ENCODE results near the gene LDLRAP1.

LDLRAP1 gene

DNA sequence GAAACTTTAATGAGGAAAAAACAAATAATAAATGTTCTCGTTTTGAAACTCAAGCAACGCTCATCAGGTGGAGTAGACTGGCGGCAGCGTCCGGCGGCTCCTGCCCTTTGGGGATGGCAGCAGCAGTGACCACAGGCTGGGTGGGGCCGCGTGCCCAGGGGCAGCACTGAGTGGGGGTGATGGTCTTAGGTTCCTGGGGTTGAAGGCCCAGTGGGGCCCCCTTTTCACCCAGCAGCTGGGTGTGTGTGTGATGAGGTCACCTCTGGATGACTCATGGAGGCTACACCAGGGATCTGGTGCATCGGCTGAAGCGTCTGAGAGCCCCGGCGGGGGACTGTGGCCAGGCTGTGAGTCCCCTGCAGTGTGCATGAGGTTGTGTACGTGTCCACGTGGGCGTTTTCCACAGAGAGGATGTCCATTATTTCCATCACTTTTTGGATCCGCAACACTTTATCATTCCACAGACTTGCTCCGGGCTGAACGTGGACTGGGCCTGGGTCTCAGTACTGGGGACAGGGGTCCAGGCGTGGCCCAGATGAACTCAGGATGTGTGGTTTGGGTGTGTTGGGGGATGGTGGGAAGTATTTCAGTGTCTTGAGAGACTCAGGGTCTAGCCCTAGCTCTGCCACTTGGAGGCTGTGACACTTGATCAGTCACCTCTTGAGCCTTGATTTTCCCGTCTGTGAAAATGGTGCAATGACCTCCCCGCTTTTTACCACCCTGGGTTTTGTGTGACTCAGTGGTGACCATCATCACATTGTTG, 25.6 kb downstream of the LDLRAP1 start:
- no peak for TF ChIP-seq CTCF (conservative IDR thresholded peaks at IDR 0.05)
- H3K27ac ChIP-seq: peak overlapping the region; percentile 86

DNA sequence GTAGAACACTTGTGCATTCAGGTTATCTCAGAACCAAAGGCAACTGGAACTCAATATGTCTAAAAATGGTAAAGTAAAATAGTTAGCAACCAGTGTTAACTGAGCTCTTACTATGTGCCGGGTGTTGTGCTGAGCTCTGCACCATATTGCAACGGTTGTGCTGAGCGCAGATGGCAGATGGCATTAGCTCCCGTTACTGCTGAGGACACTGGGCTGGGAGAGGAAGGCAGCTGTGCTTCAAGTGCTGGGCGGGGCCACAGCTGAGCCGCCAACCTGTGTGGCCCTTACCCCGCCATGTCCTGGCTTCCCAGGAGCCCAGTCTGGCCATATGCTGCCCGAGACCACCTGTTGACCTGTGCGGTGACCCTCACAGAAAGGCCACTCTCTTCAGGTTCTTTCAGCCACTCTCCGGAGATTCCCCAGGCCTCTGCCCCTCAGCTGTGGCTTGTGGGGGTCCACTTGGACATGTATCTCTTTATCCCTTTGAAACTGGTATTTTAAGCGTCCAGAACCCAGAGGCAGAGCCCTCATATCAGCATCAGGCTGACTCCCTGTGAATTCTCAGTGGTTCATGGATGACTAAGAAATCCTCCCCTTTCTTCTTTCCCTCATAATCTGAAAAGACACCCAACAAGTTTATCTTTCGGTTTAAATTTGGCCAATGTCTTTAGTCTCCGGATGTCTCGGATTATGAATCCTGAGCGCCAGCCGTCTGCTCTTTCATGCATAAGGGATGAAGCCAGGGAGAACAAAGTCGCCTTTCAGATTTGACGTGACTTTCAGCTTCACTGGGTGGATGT, 26.4 kb downstream of the LDLRAP1 start:
- H3K27ac ChIP-seq: peak overlapping the region; percentile 86
- no peak for TF ChIP-seq CTCF (conservative IDR thresholded peaks at IDR 0.05)

DNA sequence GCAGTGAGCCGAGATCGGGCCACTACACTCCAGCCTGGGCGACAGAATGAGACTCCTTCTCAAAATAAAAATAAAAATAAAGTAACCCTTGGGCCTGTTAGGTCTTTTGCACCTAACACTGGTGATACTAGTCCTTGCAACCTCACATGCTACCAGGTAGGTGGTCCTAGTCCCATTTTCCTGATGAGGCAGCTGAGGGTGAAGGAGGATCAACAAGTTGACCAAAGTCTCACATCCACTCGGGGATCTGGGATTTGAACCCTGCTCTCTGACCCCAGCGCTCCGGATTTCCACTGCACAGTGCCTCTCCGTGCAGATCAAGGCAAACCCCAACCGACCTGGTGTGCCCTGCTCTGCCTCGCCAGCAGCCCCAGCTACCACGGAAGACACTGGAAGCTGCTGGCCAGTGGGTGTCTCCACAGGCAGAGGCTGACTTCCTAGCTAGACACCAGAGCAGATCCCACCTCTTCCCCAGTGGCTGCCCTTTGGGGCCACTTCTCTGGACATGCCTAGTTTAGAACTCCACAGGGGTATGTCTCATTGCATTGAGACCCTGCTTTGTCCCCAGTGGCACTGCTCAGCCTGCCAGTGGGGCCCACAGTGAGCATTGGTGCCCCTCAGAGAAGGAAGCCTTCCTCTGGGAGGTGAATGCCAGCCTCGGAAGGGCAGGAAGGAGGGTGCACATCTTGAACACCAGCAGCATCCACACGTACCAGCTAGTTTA, 27.6 kb downstream of the LDLRAP1 start:
- no peak overlapping the region for H3K27ac ChIP-seq
- TF ChIP-seq CTCF (conservative IDR thresholded peaks at IDR 0.05): no peak

GRCh38 chr1:25571522-25571970, 28.1 kb downstream of the LDLRAP1 start:
- H3K27ac ChIP-seq: no peak overlapping the region
- TF ChIP-seq CTCF (conservative IDR thresholded peaks at IDR 0.05): no peak

- TF ChIP-seq CTCF (conservative IDR thresholded peaks at IDR 0.05): no peak
- H3K27ac ChIP-seq: no peak overlapping the region
Observed at GRCh38 chr1:25572107-25572506, 28.7 kb downstream of the LDLRAP1 start.

GRCh38 chr1:25572708-25573590, 29.5 kb downstream of the LDLRAP1 start:
- TF ChIP-seq CTCF (conservative IDR thresholded peaks at IDR 0.05): peak; percentile 76
- no peak overlapping the region for H3K27ac ChIP-seq

Data from VCaP (cell line).